Measurements from ENCODE around the gene DCUN1D1. TPM values are rescaled to one million over a fixed set of nuclear protein-coding genes. Genes with fewer than 3 reads are reported as not detected.

DCUN1D1 gene
- total RNA-seq, 1 donor from 2014 or later, result 36.7 TPM

GRCh38 chr3:182972387-182972786, 8.0 kb downstream of the DCUN1D1 start:
- no peak for DNase-seq (ENCODE audit: low read depth)

- no peak for DNase-seq (ENCODE audit: low read depth)
Measured at GRCh38 chr3:182971637-182972036, 8.7 kb downstream of the DCUN1D1 start.

GRCh38 chr3:182970811-182971418, 9.4 kb downstream of the DCUN1D1 start:
- no peak for DNase-seq (ENCODE audit: low read depth)

- no peak for DNase-seq (ENCODE audit: low read depth)
Measured at GRCh38 chr3:182969853-182970252, 10.5 kb downstream of the DCUN1D1 start.

GRCh38 chr3:182969277-182969676, 11.1 kb downstream of the DCUN1D1 start:
- peak; percentile 17 for DNase-seq (ENCODE audit: low read depth)

- no peak for DNase-seq (ENCODE audit: low read depth)
Measured at GRCh38 chr3:182967218-182968204, 12.8 kb downstream of the DCUN1D1 start.

GRCh38 chr3:182965861-182966366, 14.4 kb downstream of the DCUN1D1 start:
- no peak for DNase-seq (ENCODE audit: low read depth)

- DNase-seq (ENCODE audit: low read depth), result no peak
Measured at GRCh38 chr3:182964179-182964578, 16.2 kb downstream of the DCUN1D1 start.

GRCh38 chr3:182962166-182962565, 18.2 kb downstream of the DCUN1D1 start:
- no peak for DNase-seq (ENCODE audit: low read depth)

- DNase-seq (ENCODE audit: low read depth), result no peak
Measured at GRCh38 chr3:182959474-182960350, 20.6 kb downstream of the DCUN1D1 start.

GRCh38 chr3:182957676-182958266, 22.6 kb downstream of the DCUN1D1 start:
- no peak for DNase-seq (ENCODE audit: low read depth)

GRCh38 chr3:182957226-182957625, 23.1 kb downstream of the DCUN1D1 start:
- DNase-seq (ENCODE audit: low read depth), result no peak

- no peak for DNase-seq (ENCODE audit: low read depth)
Measured at GRCh38 chr3:182954553-182955235, 25.6 kb downstream of the DCUN1D1 start.

- DNase-seq (ENCODE audit: low read depth), result no peak
Measured at GRCh38 chr3:182949688-182950087, 30.6 kb downstream of the DCUN1D1 start.

- no peak for DNase-seq (ENCODE audit: low read depth)
Measured at GRCh38 chr3:182948305-182948704, 32.0 kb downstream of the DCUN1D1 start.

- no peak for DNase-seq (ENCODE audit: low read depth)
Measured at GRCh38 chr3:182947888-182948287, 32.5 kb downstream of the DCUN1D1 start.

- DNase-seq (ENCODE audit: low read depth), result no peak
Measured at GRCh38 chr3:182941719-182942118, 38.6 kb downstream of the DCUN1D1 start.

- no peak for DNase-seq (ENCODE audit: low read depth)
Measured at GRCh38 chr3:182940266-182940808, 40.0 kb downstream of the DCUN1D1 start.

- peak; percentile 33 for DNase-seq (ENCODE audit: low read depth)
Measured at GRCh38 chr3:182937293-182938051, 42.9 kb downstream of the DCUN1D1 start.

Measured in myocyte (in vitro differentiated cells).